Measurements from ENCODE around the gene PIP4K2C. TPM values are rescaled to one million over a fixed set of nuclear protein-coding genes. Genes with fewer than 3 reads are reported as not detected.
"Not testable (repeated sequence)": the region's sequence is repeated elsewhere in the genome, so short reads cannot be mapped to it uniquely, and the experiment has no call there.

PIP4K2C gene
- total RNA-seq, 1 donor from 2014 or later: 11.8 TPM

- DNase-seq (ENCODE audit: low spot score): no peak
- ATAC-seq: no peak
These were observed 36.1 kb upstream of the PIP4K2C start for GRCh38 chr12:57554897-57555296.

- no peak for DNase-seq (ENCODE audit: low spot score)
- ATAC-seq: no peak
These were observed 32.1 kb upstream of the PIP4K2C start for GRCh38 chr12:57558864-57559263.

GRCh38 chr12:57560516-57560915 is 30.5 kb upstream of the PIP4K2C start:
- no peak for DNase-seq (ENCODE audit: low spot score)
- no peak for ATAC-seq

GRCh38 chr12:57561117-57561516 is 29.9 kb upstream of the PIP4K2C start:
- not testable (repeated sequence) for ATAC-seq; DNase-seq (ENCODE audit: low spot score)

GRCh38 chr12:57563358-57563757 is 27.6 kb upstream of the PIP4K2C start:
- ATAC-seq (no peak), DNase-seq (ENCODE audit: low spot score) (no peak)

- ATAC-seq: no peak
- no peak for DNase-seq (ENCODE audit: low spot score)
These were observed 26.7 kb upstream of the PIP4K2C start for GRCh38 chr12:57564178-57564740.

- DNase-seq (ENCODE audit: low spot score): no peak
These were observed 22.2 kb upstream of the PIP4K2C start for GRCh38 chr12:57568838-57569237.

GRCh38 chr12:57569858-57570257 is 21.1 kb upstream of the PIP4K2C start:
- DNase-seq (ENCODE audit: low spot score): no peak
- ATAC-seq: no peak

More at GRCh38 chr12:57568838-57569237, 22.2 kb upstream of the PIP4K2C start:
- ATAC-seq: no peak

GRCh38 chr12:57570438-57570837 is 20.6 kb upstream of the PIP4K2C start:
- not testable (repeated sequence) for ATAC-seq; DNase-seq (ENCODE audit: low spot score)

GRCh38 chr12:57571926-57572762 is 18.8 kb upstream of the PIP4K2C start:
- ATAC-seq (no peak), DNase-seq (ENCODE audit: low spot score) (no peak)

GRCh38 chr12:57574795-57575194 is 16.2 kb upstream of the PIP4K2C start:
- DNase-seq (ENCODE audit: low spot score) (no peak), ATAC-seq (no peak)

GRCh38 chr12:57575771-57576612 is 15.0 kb upstream of the PIP4K2C start:
- DNase-seq (ENCODE audit: low spot score): no peak
- ATAC-seq: peak; percentile 31

GRCh38 chr12:57576613-57577160 is 14.3 kb upstream of the PIP4K2C start:
- ATAC-seq (no peak), DNase-seq (ENCODE audit: low spot score) (no peak)

- DNase-seq (ENCODE audit: low spot score) (no peak), ATAC-seq (no peak)
These were observed 12.8 kb upstream of the PIP4K2C start for GRCh38 chr12:57577981-57578758.

- ATAC-seq: no peak
- no peak for DNase-seq (ENCODE audit: low spot score)
These were observed 12.0 kb upstream of the PIP4K2C start for GRCh38 chr12:57579011-57579410.

GRCh38 chr12:57579677-57580465 is 11.1 kb upstream of the PIP4K2C start:
- DNase-seq (ENCODE audit: low spot score) (no peak), ATAC-seq (no peak)

- ATAC-seq (no peak), DNase-seq (ENCODE audit: low spot score) (no peak)
These were observed 10.6 kb upstream of the PIP4K2C start for GRCh38 chr12:57580466-57580795.

GRCh38 chr12:57581802-57582201 is 9.2 kb upstream of the PIP4K2C start:
- no peak for ATAC-seq
- DNase-seq (ENCODE audit: low spot score): no peak

GRCh38 chr12:57582440-57582839 is 8.6 kb upstream of the PIP4K2C start:
- DNase-seq (ENCODE audit: low spot score): no peak
- no peak for ATAC-seq
